Endodermal cell (in vitro differentiated cells): ENCODE results near the gene PCDHA1. TPM values are rescaled to one million over a fixed set of nuclear protein-coding genes. Genes with fewer than 3 reads are reported as not detected.

Experiments used
- DNase-seq: peaks from one replicate; pipeline ENCODE4 v3.0.0-alpha.2; 2017
- H3K27ac ChIP-seq: 2 replicates; pipeline ENCODE4 v1.5.1; 2013; ENCODE audit warnings: mild to moderate bottlenecking, low read depth, low read length, moderate library complexity
- H3K27me3 ChIP-seq: 2 replicates; pipeline ENCODE4 v1.6.1; 2013; ENCODE audit warnings: mild to moderate bottlenecking, low read length, moderate library complexity; ENCODE audit not compliant: insufficient read depth, control insufficient read depth, poor library complexity, severe bottlenecking
- H3K36me3 ChIP-seq: 2 replicates; pipeline ENCODE4 v1.7.0; 2013; ENCODE audit warnings: mild to moderate bottlenecking, low read length, moderate library complexity; ENCODE audit not compliant: control insufficient read depth, insufficient read depth
- H3K4me1 ChIP-seq: one replicate; pipeline ENCODE4 v1.7.0; 2013; ENCODE audit warnings: low read length; ENCODE audit not compliant: control insufficient read depth, insufficient read depth
- H3K4me3 ChIP-seq: 2 replicates; pipeline ENCODE4 v1.5.1; 2013; ENCODE audit warnings: mild to moderate bottlenecking, low read length, moderate library complexity
- H3K9ac ChIP-seq: 2 replicates; pipeline ENCODE4 v1.6.1; 2013; ENCODE audit warnings: mild to moderate bottlenecking, low read length, moderate library complexity; ENCODE audit not compliant: poor library complexity, severe bottlenecking; ENCODE audit errors: extremely low read depth
- H3K9me3 ChIP-seq: 2 replicates; pipeline ENCODE4 v1.6.1; 2013; ENCODE audit warnings: mild to moderate bottlenecking, low read length, moderate library complexity; ENCODE audit not compliant: control insufficient read depth
- H3K27ac Mint-ChIP-seq: 2 replicates; pipeline ENCODE4 v1.8.0; 2020; ENCODE audit warnings: mixed read lengths
- H3K27me3 Mint-ChIP-seq: 2 replicates; pipeline ENCODE4 v1.8.0; 2021; ENCODE audit warnings: mild to moderate bottlenecking, mixed read lengths; ENCODE audit not compliant: insufficient read depth
- H3K36me3 Mint-ChIP-seq: 2 replicates; pipeline ENCODE4 v1.8.0; 2020; ENCODE audit warnings: low read depth, mixed read lengths
- H3K4me1 Mint-ChIP-seq: 2 replicates; pipeline ENCODE4 v1.8.0; 2020; ENCODE audit warnings: mixed read lengths
- H3K4me3 Mint-ChIP-seq: 2 replicates; pipeline ENCODE4 v1.8.0; 2020; ENCODE audit warnings: mild to moderate bottlenecking, moderate library complexity, mixed read lengths
- H3K9me3 Mint-ChIP-seq: 2 replicates; pipeline ENCODE4 v1.8.0; 2020; ENCODE audit warnings: mild to moderate bottlenecking, mixed read lengths
- WGBS, 2 experiments: methylation state at CpG; one replicate each; pipeline versions ENCODE4 v1.1.5 to v1.1.7; 2013; ENCODE audit warnings: missing lambda C conversion rate in 2 of 2, mixed read lengths in 1 of 2; ENCODE audit not compliant: insufficient coverage in 1 of 2, insufficient read length in 1 of 2; 5-methylcytosine and 5-hydroxymethylcytosine counted together
- total RNA-seq, 2 donors: library from RNA; stranded (reverse); fragmentation: NEBNext Ultra II Directional in 1 of 2; extraction: Animal tissue kit (Norgen Biotek cat#: 25700) in 1 of 2; gene quantifications; 2 replicates in 1 of 2; 3 replicates in 1 of 2; pipeline ENCODE4 v1.2.1, GENCODE V29; 2021
- TF ChIP-seq, protein P1 (sequence below): fragments of 200-600 bp; sonication (generic); conservative IDR thresholded peaks from 2 replicates; pipeline ENCODE4 v1.5.0; 2021; ENCODE audit warnings: antibody characterized with exemption, mild to moderate bottlenecking

PCDHA1 gene
- total RNA-seq, 2 donors from 2014 or later, result 0.18 to 2.9 TPM

DNA sequence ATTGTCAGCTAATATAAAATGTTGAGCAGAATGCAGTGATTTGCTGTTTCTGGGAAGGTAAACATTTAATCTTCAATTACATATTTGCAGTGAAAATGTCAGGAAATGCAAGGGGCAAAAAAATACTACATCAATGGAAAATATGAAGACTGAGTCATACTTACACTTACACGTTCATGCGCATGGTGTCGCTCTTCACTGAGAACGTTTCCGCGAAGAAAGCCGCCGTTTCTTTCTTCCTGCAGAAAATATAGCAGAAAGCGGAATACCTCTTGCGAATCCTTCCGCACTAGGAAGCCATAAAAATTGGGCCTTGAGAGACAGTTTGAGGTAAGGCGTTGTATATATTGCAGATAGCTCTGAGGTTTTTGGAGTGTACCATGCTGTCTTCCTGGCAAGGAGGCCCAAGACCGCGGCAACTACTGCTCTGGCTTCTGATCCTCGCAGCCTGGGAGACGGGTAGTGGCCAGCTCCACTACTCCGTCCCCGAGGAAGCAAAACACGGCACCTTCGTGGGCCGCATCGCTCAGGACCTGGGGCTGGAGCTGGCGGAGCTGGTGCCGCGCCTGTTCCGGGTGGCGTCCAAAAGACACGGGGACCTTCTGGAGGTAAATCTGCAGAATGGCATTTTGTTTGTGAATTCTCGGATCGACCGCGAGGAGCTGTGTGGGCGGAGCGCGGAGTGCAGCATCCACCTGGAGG is 96.1 kb downstream of the PCDHA1 start, which contains the start of gene PCDHA13:
TSS of gene PCDHA13 (plus strand) at position 236 of the 702 bp plus-strand sequence. CDS start at position 381, 145 bp downstream.
- 76 to 85% methylated on average over 17 to 29 of the region's 35 CpGs for WGBS, 2 experiments
- H3K27ac ChIP-seq, result no peak within 1 kb of the TSS
- peaks cover 16% of the 10 kb centered on the region for H3K36me3 ChIP-seq
- no peak within 1 kb of the TSS for H3K27ac Mint-ChIP-seq
- H3K9me3 Mint-ChIP-seq, result peaks cover 5% of the 10 kb centered on the region
- H3K27me3 Mint-ChIP-seq, result no peaks in the 10 kb centered on the region
- peak within 1 kb of the TSS; percentile 41 for H3K4me3 Mint-ChIP-seq
- no peaks in the 10 kb centered on the region for H3K27me3 ChIP-seq
- H3K4me1 ChIP-seq, result no peaks in the 10 kb centered on the region
- no peak within 1 kb of the TSS for H3K9ac ChIP-seq
- H3K4me1 Mint-ChIP-seq, result no peaks in the 10 kb centered on the region
- TF ChIP-seq, protein P1, sequence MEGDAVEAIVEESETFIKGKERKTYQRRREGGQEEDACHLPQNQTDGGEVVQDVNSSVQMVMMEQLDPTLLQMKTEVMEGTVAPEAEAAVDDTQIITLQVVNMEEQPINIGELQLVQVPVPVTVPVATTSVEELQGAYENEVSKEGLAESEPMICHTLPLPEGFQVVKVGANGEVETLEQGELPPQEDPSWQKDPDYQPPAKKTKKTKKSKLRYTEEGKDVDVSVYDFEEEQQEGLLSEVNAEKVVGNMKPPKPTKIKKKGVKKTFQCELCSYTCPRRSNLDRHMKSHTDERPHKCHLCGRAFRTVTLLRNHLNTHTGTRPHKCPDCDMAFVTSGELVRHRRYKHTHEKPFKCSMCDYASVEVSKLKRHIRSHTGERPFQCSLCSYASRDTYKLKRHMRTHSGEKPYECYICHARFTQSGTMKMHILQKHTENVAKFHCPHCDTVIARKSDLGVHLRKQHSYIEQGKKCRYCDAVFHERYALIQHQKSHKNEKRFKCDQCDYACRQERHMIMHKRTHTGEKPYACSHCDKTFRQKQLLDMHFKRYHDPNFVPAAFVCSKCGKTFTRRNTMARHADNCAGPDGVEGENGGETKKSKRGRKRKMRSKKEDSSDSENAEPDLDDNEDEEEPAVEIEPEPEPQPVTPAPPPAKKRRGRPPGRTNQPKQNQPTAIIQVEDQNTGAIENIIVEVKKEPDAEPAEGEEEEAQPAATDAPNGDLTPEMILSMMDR, result peak; percentile 62
- DNase-seq, result peak; percentile 64
- peaks cover 23% of the 10 kb centered on the region for H3K36me3 Mint-ChIP-seq
- peak within 1 kb of the TSS; percentile 40 for H3K4me3 ChIP-seq
- peaks cover 4% of the 10 kb centered on the region for H3K9me3 ChIP-seq

DNA sequence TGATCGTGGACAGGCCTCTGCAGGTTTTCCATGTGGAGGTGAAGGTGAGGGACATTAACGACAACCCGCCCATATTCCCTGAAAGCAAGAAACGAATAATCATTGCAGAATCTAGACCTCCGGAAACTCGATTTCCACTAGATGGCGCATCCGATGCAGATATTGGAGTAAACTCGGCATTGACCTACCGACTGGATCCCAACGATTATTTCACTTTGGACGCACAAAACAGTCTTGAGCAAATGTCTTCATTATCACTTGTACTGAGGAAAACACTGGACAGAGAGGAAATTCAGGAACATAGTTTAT is 96.6 kb downstream of the PCDHA1 start:
- H3K36me3 ChIP-seq, result peaks cover 16% of the 10 kb centered on the region
- peaks cover 4% of the 10 kb centered on the region for H3K9me3 ChIP-seq
- H3K9me3 Mint-ChIP-seq, result peaks cover 5% of the 10 kb centered on the region
- no peak overlapping the region for H3K27ac ChIP-seq
- H3K4me3 ChIP-seq, result peak overlapping the region; percentile 40
- H3K9ac ChIP-seq, result no peak overlapping the region
- peak overlapping the region; percentile 41 for H3K4me3 Mint-ChIP-seq
- no peaks in the 10 kb centered on the region for H3K27me3 Mint-ChIP-seq
- H3K27me3 ChIP-seq, result no peaks in the 10 kb centered on the region
- WGBS, 2 experiments, result 78 to 83% methylated on average over 5 to 12 of the region's 12 CpGs
- peaks cover 22% of the 10 kb centered on the region for H3K36me3 Mint-ChIP-seq
- DNase-seq, result peak; percentile 80
- no peak overlapping the region for H3K27ac Mint-ChIP-seq
- no peaks in the 10 kb centered on the region for H3K4me1 ChIP-seq
- TF ChIP-seq, protein P1, result peak; percentile 70
- H3K4me1 Mint-ChIP-seq, result no peaks in the 10 kb centered on the region

DNA sequence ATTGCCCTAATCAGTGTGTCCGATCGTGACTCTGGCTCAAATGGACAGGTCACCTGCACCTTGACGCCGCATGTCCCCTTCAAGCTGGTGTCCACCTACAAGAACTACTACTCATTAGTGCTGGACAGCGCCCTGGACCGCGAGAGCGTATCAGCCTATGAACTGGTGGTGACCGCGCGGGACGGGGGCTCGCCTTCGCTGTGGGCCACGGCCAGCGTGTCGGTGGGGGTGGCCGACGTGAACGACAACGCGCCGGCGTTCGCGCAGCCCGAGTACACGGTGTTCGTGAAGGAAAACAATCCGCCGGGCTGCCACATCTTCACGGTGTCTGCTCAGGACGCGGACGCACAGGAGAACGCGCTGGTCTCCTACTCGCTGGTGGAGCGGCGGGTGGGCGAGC is 97.4 kb downstream of the PCDHA1 start:
- Histone ChIP-seq H3K27me3 (no peaks in the 10 kb centered on the region), H3K36me3 (peaks cover 16% of the 10 kb centered on the region), H3K9me3 (peaks cover 4% of the 10 kb centered on the region), H3K27ac (no peak overlapping the region), H3K9ac (no peak overlapping the region), H3K4me1 (no peaks in the 10 kb centered on the region), H3K4me3 (no peak overlapping the region)
- 97 to 98% methylated on average over 37 to 41 of the region's 41 CpGs for WGBS, 2 experiments
- peak; percentile 41 for DNase-seq
- no peaks in the 10 kb centered on the region for H3K27me3 Mint-ChIP-seq
- no peak overlapping the region for H3K4me3 Mint-ChIP-seq
- TF ChIP-seq, protein P1, result no peak
- H3K36me3 Mint-ChIP-seq, result peaks cover 22% of the 10 kb centered on the region
- no peak overlapping the region for H3K27ac Mint-ChIP-seq
- peaks cover 5% of the 10 kb centered on the region for H3K9me3 Mint-ChIP-seq
- H3K4me1 Mint-ChIP-seq, result no peaks in the 10 kb centered on the region
